Left colon (tissue), 2 donors: Measurements from ENCODE around the gene MORC3. TPM values are rescaled to one million over a fixed set of nuclear protein-coding genes. Genes with fewer than 3 reads are reported as not detected.
A peak's percentile ranks its signal among the peaks of the same experiment; 100 is the strongest.
"Not testable (repeated sequence)": the region's sequence is repeated elsewhere in the genome, so short reads cannot be mapped to it uniquely, and the experiment has no call there.

Experiments used
- ATAC-seq: fragments of 200-7000 bp; cut with Tn5 transposase; one replicate; pipeline ENCODE4 v1.9.1; 2020; ENCODE audit warnings: mild to moderate bottlenecking, moderate library complexity
- DNase-seq, 2 donors: peaks; one replicate each; pipeline ENCODE4 v3.0.0-alpha.2; 2020
- intact Hi-C, 2 donors: fragments of 100-400 bp; cut with DNase I in 1 of 2; cut with micrococcal nuclease in 1 of 2; formaldehyde crosslinking; loops; one replicate each; pipeline versions ENCODE4 v1.11.2 to v1.14.0; 2022; cut with DNase I, micrococcal nuclease
- total RNA-seq, 2 donors: library from RNA; stranded (reverse); fragmentation: NEBNext Ultra II Directional; extraction: Animal tissue kit (Norgen Biotek cat#: 25700); gene quantifications; one replicate each; pipeline ENCODE4 v1.2.1, GENCODE V29; 2021
- donor health status: DM: no; HTN: no; CAD: no.
- donor health status: DM: yes; HTN: yes; CAD: no.

Gene MORC3
- total RNA-seq, 2 donors from 2014 or later, result 23.4 to 29.7 TPM

DNA sequence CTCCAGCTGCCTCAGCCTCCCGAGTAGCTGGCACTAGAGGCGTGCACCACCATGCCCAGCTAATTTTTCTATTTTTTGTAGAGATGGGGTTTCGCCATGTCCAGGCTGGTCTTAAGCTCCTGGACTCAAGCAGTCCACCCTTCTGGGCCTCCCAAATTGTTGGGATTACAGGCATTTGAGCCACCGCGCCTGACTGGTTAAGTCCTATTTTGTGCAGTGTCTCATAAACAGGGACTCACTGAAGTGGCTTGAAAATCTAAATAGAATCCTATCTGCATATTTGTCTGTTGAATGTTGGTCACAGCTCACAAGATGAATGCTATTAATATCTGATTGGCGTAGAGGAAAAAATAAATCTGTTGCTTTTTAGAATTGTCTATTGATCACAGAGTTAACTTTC lies 59.3 kb downstream of the MORC3 start:
- intact Hi-C loops, result no loop called here
- ATAC-seq (no peak), DNase-seq (no peak)

GRCh38 chr21:36381841-36382589 lies 62.0 kb downstream of the MORC3 start:
- intact Hi-C loops, result no loop called here
- ATAC-seq (no peak), DNase-seq (no peak)

DNA sequence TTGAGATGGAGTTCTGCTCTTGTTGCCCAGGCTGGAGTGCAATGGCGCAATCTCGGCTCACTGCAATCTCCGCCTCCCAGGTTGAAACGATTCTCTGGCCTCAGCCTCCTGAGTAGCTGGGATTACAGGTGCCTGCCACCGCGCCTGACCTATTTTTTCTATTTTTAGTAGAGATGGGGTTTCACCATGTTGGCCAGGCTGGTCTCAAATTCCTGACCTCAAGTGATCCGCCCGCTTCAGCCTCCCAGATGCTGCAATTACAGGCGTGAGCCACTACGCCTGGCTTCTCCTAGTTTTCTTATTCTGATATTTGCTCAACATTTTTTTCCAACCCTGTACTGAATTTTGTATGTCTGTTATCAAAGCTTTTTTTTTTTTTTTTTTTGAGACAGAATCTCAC lies 62.7 kb downstream of the MORC3 start:
- ATAC-seq, intact Hi-C loops, DNase-seq: not testable (repeated sequence)

GRCh38 chr21:36384885-36385232 lies 64.9 kb downstream of the MORC3 start:
- intact Hi-C loops, result no loop called here
- no peak for DNase-seq
- ATAC-seq, result no peak

DNA sequence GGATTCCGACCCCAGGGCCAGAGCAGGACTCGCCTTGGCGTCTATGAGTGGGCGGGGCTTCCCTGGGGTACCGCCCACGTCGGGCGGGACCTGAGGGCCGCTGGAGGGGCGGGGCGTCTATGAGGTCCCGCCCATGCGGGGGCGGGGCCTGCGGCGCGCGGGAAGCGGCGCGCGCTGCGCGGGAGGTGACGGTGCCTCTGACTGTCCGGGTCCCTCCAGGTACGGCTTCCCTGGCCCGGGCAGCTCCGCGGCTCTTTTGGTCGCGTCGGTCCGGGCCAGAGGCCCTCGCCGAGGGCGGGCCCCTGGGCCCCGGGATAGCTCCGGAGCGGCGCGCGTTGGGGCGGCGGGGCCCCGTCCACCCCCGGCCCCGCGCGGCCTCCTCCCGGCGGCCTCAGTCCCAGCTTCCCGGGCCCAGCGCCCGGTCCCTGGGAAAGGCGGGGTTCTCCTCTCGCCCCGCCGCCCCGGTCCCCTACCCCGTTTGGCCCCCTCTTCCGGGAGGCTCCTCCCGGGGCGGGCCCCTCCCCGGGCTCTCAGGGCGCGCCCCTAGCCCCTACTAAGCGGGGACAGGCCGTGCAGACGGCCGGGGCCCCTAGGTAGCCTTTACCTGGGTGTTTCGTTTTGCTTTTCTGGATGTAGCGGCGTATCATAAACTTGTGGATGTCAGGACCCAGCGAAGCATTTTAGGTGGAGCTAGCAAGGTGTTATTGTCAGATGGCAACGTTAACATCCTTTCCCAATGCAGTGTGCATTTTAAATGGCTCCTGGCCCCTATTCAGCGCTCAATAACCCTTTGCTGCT lies 65.4 kb downstream of the MORC3 start, which contains the start of gene CHAF1B:
TSS of gene CHAF1B (plus strand) at position 160 of the 798 bp plus-strand sequence. CDS start 745 bp downstream, outside the sequence.
- intact Hi-C loops, result no loop called here
- ATAC-seq (peak; percentile 95), DNase-seq (peak; percentile 54 to 85)

DNA sequence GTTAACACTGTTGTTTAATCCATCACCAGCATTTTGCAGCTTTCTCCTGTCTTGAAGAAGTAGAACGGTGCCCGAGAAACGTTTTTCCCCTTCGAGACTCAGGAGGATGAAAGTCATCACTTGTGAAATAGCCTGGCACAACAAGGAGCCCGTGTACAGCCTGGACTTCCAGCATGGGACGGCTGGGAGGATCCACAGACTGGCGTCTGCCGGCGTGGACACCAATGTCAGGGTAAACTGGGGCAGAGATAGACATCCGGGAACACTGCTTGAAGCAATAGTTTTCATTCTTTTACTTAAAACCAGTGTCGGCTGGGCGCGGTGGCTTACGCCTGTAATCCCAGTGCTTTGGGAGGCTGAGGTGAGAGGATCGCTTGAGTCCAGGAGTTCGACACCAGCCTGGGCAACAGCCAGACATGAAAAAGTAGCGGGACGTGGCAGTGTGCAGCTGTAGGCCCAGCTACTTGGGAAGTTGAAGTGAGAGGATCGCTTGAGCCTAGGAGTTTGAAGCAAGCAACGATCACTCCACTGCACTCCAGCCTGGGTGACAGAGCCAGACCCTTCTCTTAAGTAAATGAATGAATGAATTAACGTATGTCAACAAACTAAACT lies 66.1 kb downstream of the MORC3 start:
- no peak for ATAC-seq
- intact Hi-C loops, result no loop called here
- DNase-seq, result no peak

GRCh38 chr21:36388096-36388495 lies 68.1 kb downstream of the MORC3 start:
- DNase-seq (no peak), ATAC-seq (no peak)
- intact Hi-C loops, result no loop called here

DNA sequence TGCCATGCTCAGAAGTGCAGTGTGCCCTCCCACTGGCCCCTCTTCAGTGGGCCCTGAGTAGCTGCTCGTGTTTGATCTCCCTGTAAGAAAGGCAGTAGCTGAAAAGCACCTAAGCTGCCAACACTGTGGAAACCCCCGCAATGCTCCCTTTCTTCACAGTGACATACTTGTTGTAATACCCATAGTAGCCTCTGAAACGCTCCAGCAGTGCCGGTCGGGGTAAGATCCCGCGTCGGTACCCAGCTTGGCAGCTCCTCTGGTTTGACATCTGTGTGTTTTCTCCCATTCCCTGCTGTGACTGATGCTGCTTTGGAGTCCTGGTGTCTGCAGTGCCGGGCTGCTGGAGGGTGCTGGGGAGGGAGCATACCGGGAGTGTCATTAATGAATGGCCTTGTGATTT lies 68.8 kb downstream of the MORC3 start:
- DNase-seq, result no peak
- intact Hi-C loops, result no loop called here
- ATAC-seq, result no peak

DNA sequence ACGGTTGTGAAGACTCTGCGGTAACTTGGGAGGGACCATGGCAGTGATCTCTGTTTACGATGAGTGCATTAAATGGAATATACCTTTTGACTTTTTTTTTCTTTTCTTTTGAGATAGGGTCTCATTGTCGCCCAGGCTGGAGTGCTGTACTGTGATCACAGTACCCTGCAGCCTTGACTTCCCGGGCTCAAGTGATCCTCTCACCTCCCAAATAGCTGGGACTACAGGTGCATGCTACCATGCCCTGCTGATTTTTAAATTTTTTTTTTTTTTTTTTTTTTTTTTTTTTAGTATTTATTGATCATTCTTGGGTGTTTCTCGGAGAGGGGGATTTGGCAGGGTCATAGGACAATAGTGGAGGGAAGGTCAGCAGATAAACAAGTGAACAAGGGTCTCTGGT lies 71.7 kb downstream of the MORC3 start:
- DNase-seq, ATAC-seq, intact Hi-C loops: not testable (repeated sequence)

- ATAC-seq, result no peak
- DNase-seq, result no peak
- intact Hi-C loops, result no loop called here
Observed at GRCh38 chr21:36395353-36396111, 75.5 kb downstream of the MORC3 start.

DNA sequence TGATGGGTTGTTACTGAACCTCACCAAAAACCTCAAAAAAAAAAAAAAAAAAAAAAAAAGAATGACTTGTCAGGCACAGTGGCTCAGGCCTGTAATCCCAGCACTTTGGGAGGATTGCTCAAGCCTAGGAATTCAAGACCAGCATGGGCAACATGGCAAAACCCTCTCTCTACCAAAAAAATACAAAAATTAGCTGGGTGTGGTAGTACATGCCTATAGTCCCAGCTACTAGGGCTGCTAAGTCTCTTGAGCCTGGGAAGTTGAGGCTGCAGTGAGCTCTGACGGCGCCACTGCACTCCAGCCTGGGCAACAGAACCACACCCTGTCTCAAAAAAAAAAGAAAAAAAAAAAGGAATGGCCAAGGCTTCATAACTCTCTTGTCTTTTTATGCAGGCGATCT lies 76.3 kb downstream of the MORC3 start:
- intact Hi-C loops, result no loop called here
- ATAC-seq (no peak), DNase-seq (no peak)

- intact Hi-C loops, result no loop called here
- DNase-seq (no peak), ATAC-seq (no peak)
Observed at GRCh38 chr21:36396971-36397370, 77.0 kb downstream of the MORC3 start.

- ATAC-seq, result no peak
- DNase-seq, result no peak
- intact Hi-C loops, result no loop called here
Observed at GRCh38 chr21:36397606-36398005, 77.6 kb downstream of the MORC3 start.

- ATAC-seq, intact Hi-C loops, DNase-seq: not testable (repeated sequence)
Observed at GRCh38 chr21:36399736-36400135, 79.7 kb downstream of the MORC3 start.

DNA sequence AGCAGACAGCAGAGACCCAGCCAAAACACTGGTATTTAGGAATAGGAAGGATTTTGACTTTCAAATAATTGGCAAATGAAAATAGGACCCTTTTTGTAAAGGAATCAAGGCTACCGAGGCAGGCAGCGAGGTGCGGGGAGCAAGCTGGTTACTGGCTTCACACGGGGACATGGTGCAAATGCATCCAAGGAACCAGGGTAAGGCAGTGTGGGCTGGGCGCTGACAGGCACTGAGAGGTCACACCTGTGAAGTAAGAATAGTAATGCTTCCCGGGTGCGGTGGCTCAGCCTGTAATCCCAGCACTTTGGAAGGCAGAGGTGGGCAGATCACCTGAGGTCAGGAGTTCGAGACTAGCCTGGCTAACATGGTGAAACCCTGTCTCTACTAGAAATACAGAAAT lies 80.7 kb downstream of the MORC3 start:
- ATAC-seq (no peak), DNase-seq (no peak)
- intact Hi-C loops, result no loop called here

GRCh38 chr21:36402339-36402738 lies 82.3 kb downstream of the MORC3 start:
- ATAC-seq (peak; percentile 40), DNase-seq (no peak)
- intact Hi-C loops, result no loop called here

GRCh38 chr21:36403713-36404112 lies 83.7 kb downstream of the MORC3 start:
- DNase-seq (no peak), ATAC-seq (no peak)

DNA sequence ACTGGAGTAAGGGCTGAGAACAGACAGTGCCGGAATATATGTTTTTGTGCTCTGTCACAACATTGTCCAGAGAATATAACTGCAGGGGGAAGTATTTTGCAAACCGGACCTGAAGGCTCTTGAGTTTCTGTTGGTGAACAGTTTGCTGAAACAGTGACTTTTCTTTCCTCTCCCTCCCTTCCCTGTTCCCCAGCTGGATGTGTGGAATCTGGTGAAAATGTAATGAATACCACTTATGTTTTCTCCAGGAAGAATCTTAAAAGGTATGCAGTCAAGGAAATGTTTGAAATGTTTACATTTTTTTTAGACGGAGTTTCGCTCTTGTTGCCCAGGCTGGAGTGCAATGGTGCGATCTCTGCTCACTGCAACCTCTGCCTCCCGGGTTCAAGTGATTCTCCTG lies 88.6 kb downstream of the MORC3 start:
- DNase-seq, result no peak
- intact Hi-C loops, result no loop called here
- no peak for ATAC-seq

More at GRCh38 chr21:36403713-36404112, 83.7 kb downstream of the MORC3 start:
- intact Hi-C loops, result no loop called here

DNA sequence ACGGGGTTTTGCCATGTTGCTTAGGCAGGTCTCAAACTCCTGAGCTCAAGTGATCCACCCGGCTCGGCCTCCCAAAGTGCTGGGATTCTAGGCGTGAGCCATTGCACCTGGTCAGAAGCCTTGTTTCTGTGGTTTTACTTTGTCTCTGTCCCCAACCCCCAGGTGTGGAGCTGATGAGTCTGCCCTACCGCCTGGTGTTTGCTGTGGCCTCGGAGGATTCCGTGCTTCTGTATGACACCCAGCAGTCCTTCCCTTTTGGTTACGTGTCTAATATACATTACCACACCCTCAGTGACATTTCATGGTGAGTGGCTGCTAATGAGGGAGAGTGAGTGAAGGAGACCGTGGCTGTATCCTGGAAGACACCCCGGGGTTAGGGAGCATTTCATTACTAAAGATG lies 91.3 kb downstream of the MORC3 start:
- DNase-seq (no peak), ATAC-seq (no peak)
- intact Hi-C loops, result no loop called here
